Peyer's patch (tissue), 4 donors: ENCODE data around the gene ASPHD2.

ENCODE experiments used
- POLR2A ChIP-seq, 2 donors: fragments of 450-650 bp; IDR thresholded peaks; one replicate each; pipeline ENCODE4 v1.5.1; 2017; ENCODE audit warnings: antibody characterized with exemption in 2 of 2, mild to moderate bottlenecking in 2 of 2, moderate library complexity in 2 of 2
- TF ChIP-seq, protein P1 (sequence below), 6 experiments: fragments of 450-650 bp in 4 of 6; fragments of 200-600 bp in 2 of 6; sonication (generic) in 1 of 6; IDR thresholded peaks; one replicate each; pipeline ENCODE4 v1.5.1; 2017 to 2019; ENCODE audit warnings: antibody characterized with exemption in 6 of 6, mild to moderate bottlenecking in 3 of 6, moderate library complexity in 1 of 6

DNA sequence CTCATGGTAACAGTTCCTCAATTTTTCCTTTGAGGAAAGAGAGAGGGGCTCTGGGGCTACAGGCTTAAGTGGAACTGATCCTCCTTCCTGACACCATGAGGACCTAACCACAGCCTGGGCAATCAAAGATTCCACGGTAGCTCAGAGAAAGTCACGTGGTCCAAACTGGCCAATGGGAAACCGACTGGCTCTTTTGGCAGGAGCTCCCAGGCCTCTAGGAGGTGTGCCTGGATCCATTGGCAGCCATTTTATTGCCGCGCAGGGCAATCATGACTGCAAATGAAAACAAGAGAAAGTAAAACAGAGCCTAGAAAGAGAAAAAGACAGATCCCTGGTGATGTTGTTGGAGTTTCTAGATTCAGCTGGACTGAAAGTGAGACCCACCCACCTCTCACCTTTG, 27.3 kb upstream of the ASPHD2 start:
- TF ChIP-seq, protein P1, sequence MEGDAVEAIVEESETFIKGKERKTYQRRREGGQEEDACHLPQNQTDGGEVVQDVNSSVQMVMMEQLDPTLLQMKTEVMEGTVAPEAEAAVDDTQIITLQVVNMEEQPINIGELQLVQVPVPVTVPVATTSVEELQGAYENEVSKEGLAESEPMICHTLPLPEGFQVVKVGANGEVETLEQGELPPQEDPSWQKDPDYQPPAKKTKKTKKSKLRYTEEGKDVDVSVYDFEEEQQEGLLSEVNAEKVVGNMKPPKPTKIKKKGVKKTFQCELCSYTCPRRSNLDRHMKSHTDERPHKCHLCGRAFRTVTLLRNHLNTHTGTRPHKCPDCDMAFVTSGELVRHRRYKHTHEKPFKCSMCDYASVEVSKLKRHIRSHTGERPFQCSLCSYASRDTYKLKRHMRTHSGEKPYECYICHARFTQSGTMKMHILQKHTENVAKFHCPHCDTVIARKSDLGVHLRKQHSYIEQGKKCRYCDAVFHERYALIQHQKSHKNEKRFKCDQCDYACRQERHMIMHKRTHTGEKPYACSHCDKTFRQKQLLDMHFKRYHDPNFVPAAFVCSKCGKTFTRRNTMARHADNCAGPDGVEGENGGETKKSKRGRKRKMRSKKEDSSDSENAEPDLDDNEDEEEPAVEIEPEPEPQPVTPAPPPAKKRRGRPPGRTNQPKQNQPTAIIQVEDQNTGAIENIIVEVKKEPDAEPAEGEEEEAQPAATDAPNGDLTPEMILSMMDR (IDR thresholded peaks at IDR 0.05): no peak
- no peak for TF ChIP-seq POLR2A (IDR thresholded peaks at IDR 0.05)
